Lower leg skin (tissue), 4 donors: ENCODE results near the gene HIPK2. TPM values are rescaled to one million over a fixed set of nuclear protein-coding genes. Genes with fewer than 3 reads are reported as not detected.

ENCODE experiments used
- DNase-seq, 2 donors: peaks; one replicate each; pipeline ENCODE4 v3.0.0-alpha.2; 2019; ENCODE audit warnings: low spot score in 2 of 2
- H3K4me3 ChIP-seq: fragments of 200-600 bp; sonication (generic); 2 replicates; pipeline ENCODE4 v1.5.1; 2017; ENCODE audit warnings: mild to moderate bottlenecking, low read depth; ENCODE audit not compliant: poor library complexity, severe bottlenecking
- CTCF ChIP-seq, 3 donors: fragments of 450-650 bp; IDR thresholded peaks; one replicate each; pipeline ENCODE4 v1.5.1; 2016; ENCODE audit warnings: antibody characterized with exemption in 3 of 3, mild to moderate bottlenecking in 3 of 3, moderate library complexity in 2 of 3
- POLR2A ChIP-seq, 2 donors: fragments of 450-650 bp; IDR thresholded peaks; one replicate each; pipeline ENCODE4 v1.6.1; 2016 to 2017; ENCODE audit warnings: antibody characterized with exemption in 2 of 2, mild to moderate bottlenecking in 1 of 2, moderate library complexity in 1 of 2
- WGBS, 2 donors: methylation state at CpG; one replicate each; pipeline ENCODE4 v1.1.5; 2018; 5-methylcytosine and 5-hydroxymethylcytosine counted together
- intact Hi-C: fragments of 100-400 bp; cut with DNase I; formaldehyde crosslinking; loops from one replicate; pipeline ENCODE4 v1.15.0; 2023; ENCODE audit warnings: low total_unique reads
- total RNA-seq, 4 donors: library from RNA; depleted of rRNA; stranded (reverse); fragments of >200 nt; gene quantifications; one replicate each; pipeline ENCODE4 v1.1.0, GENCODE V29; 2016

The HIPK2 gene
- total RNA-seq, 4 donors from 2014 or later: 4.5 to 14.9 (median 10.4) TPM

GRCh38 chr7:139582130-139582650, 195.6 kb downstream of the HIPK2 start:
- WGBS, 2 donors: 91 to 92% methylated on average over 14 of the region's 14 CpGs
- peak in 1 of 2 donors; percentile 65 for DNase-seq
- TF ChIP-seq POLR2A (IDR thresholded peaks at IDR 0.05) (no peak), CTCF (IDR thresholded peaks at IDR 0.05) (no peak)
- H3K4me3 ChIP-seq: no peak overlapping the region
- intact Hi-C loops: no loop called here

DNA sequence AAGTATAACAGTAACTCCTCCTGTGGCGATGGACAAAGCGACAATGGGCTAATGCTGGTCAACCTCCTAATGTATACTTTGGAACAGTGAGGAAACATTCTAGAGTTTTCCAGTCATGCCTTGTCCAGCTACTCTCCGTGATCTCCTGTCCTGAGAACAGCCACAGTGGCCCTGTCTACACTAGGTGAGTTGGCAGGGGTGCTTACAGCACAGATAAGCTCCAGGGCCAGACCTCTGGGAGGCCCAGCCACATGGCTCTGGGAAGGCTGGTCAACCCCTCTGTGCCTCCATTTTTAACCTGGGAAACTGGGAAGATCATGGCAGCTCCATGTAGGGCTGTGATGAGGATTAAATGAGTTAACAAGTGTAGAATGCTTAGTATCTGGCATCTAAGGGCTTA, 197.4 kb downstream of the HIPK2 start:
- DNase-seq: peak in 1 of 2 donors; percentile 50
- TF ChIP-seq POLR2A (IDR thresholded peaks at IDR 0.05) (no peak), CTCF (IDR thresholded peaks at IDR 0.05) (no peak)
- H3K4me3 ChIP-seq: no peak overlapping the region
- intact Hi-C loops: no loop called here
- 94 to 100% methylated on average over 3 of the region's 3 CpGs for WGBS, 2 donors

DNA sequence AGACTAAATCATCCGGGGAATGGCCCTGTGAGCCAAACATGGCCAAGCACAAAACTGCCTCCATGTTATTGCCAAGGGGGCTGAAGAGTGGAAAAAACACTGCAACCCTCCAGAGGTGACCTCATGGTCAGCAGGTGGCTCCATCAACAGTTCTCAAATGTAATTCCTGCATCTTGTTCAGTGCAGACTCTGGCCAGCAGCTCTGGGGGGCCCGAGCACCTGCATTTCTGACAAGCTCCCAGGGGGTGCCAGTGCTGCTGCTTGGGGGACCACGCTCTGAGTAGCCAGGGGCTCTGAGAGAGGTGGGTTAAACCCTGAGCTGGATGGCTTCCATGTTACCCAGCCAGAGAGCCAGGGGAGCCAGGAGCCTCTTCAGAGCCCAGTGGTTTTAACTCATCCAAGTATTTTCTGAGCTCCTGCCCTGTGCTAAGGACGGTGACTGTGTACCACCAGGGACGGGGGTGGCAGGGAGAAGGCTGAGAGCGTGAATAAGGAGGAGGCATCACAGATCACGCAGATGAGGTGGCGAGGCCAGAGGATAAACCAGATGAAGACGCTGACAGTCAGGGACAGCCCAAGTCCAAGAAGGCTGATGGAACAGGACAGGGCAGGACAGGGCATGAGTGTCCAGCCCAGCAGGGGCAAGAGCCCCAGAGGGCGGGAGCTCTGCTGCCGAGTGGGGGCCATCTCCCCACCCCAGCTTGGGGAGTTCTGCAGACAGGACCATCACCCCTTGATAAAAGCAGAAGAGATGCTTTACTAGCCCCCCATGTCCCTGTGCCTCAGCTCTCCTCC, 201.4 kb downstream of the HIPK2 start:
- no peak for TF ChIP-seq CTCF (IDR thresholded peaks at IDR 0.05)
- intact Hi-C loops: no loop called here
- no peak overlapping the region for H3K4me3 ChIP-seq
- 87 to 90% methylated on average over 11 of the region's 11 CpGs for WGBS, 2 donors
- peak in 1 of 2 donors; percentile 34 for DNase-seq

- whole genome bisulfite sequencing, 2 donors: 89 to 91% methylated on average over 6 of the region's 6 CpGs
- TF ChIP-seq CTCF (IDR thresholded peaks at IDR 0.05) (no peak), POLR2A (IDR thresholded peaks at IDR 0.05) (no peak)
- H3K4me3 ChIP-seq: no peak overlapping the region
- DNase-seq: no peak
- intact Hi-C loops: no loop called here
Observed at GRCh38 chr7:139575338-139575680, 202.5 kb downstream of the HIPK2 start.

- intact Hi-C loops: no loop called here
- no peak for DNase-seq
- no peak overlapping the region for H3K4me3 ChIP-seq
- TF ChIP-seq POLR2A (IDR thresholded peaks at IDR 0.05) (no peak), CTCF (IDR thresholded peaks at IDR 0.05) (no peak)
- WGBS, 2 donors: 94 to 95% methylated on average over 16 of the region's 16 CpGs
Observed at GRCh38 chr7:139574618-139575337, 203.0 kb downstream of the HIPK2 start.
